Endothelial cell of umbilical vein (primary cell): ENCODE measurements around the gene CXCR4. TPM values are rescaled to one million over a fixed set of nuclear protein-coding genes. Genes with fewer than 3 reads are reported as not detected.

Source experiments
- BruUV-seq: library from RNA; stranded (reverse); fragments of 400-500 nt; replicated peaks from 2 replicates; lab custom pipeline; 2021; lab: Mats Ljungman, UMichigan
- CTCF ChIA-PET: fragments of 300-600, 350-600 bp; sonication (Branson Sonifier 250); formaldehyde crosslinking; loops from one replicate; lab custom pipeline; 2021; ENCODE audit warnings: antibody characterized with exemption, inconsistent platforms; lab: Charles Lee
- POLR2A ChIA-PET: fragments of 300-600, 350-600 bp; sonication (Branson Sonifier 250); formaldehyde crosslinking; loops from one replicate; lab custom pipeline; 2021; ENCODE audit warnings: antibody characterized with exemption, inconsistent platforms; lab: Charles Lee
- DNase-seq: peaks from one replicate; pipeline ENCODE4 v3.0.0-alpha.2; 2011; ENCODE audit warnings: low read depth, low spot score
- FAIRE-seq: peaks from 2 replicates; lab custom pipeline; 2011; peaks lifted over from hg19 to GRCh38; lab: Jason Lieb, UNC
- H2AFZ ChIP-seq: 2 replicates; pipeline ENCODE4 v1.6.0; 2012; ENCODE audit warnings: low read depth, low read length, control low read depth, inconsistent platforms
- H3K27ac ChIP-seq: 2 replicates; pipeline ENCODE4 v1.5.1; 2011; ENCODE audit warnings: low read depth, mild to moderate bottlenecking, control low read depth, low read length, moderate library complexity; ENCODE audit not compliant: insufficient read depth
- H3K27me3 ChIP-seq, 2 experiments: 2 replicates each; pipeline versions ENCODE4 v1.6.0 to v1.6.1; 2011; ENCODE audit warnings: low read length in 2 of 2, mixed read lengths in 1 of 2; ENCODE audit not compliant: control insufficient read depth in 2 of 2, insufficient read depth in 2 of 2
- H3K36me3 ChIP-seq, 2 experiments: 2 replicates in 1 of 2; 3 replicates in 1 of 2; pipeline ENCODE4 v1.5.1; 2011; ENCODE audit warnings: low read length in 2 of 2, mild to moderate bottlenecking in 1 of 2, moderate library complexity in 1 of 2; ENCODE audit not compliant: control insufficient read depth in 2 of 2, insufficient read depth in 2 of 2; ENCODE audit errors: extremely low read depth in 1 of 2
- H3K4me1 ChIP-seq: 3 replicates; pipeline ENCODE4 v1.5.1; 2011; ENCODE audit warnings: mild to moderate bottlenecking, low read length; ENCODE audit not compliant: control insufficient read depth, insufficient read depth; ENCODE audit errors: extremely low read depth
- H3K4me2 ChIP-seq: 2 replicates; pipeline ENCODE4 v1.6.1; 2011; ENCODE audit warnings: low read length, control low read depth, mixed read lengths; ENCODE audit not compliant: insufficient read depth
- H3K4me3 ChIP-seq, 3 experiments: fragments of 200-600 bp in 1 of 3; sonication (generic), shearing (Covaris generic) in 1 of 3; replicated peaks in 1 of 3; 2 replicates each; pipeline ENCODE4 v1.5.1; 2011 to 2016; ENCODE audit warnings: control low read depth in 3 of 3, low read length in 3 of 3, mild to moderate bottlenecking in 2 of 3, inconsistent platforms in 1 of 3, low read depth in 1 of 3, moderate library complexity in 1 of 3; ENCODE audit not compliant: insufficient read depth in 1 of 3
- H3K79me2 ChIP-seq: 2 replicates; pipeline ENCODE4 v1.6.0; 2012; ENCODE audit warnings: low read length, inconsistent platforms; ENCODE audit not compliant: control insufficient read depth, insufficient read depth
- H3K9ac ChIP-seq: replicated peaks from 2 replicates; pipeline ENCODE3; 2011; ENCODE audit warnings: low read length, control low read depth; ENCODE audit not compliant: insufficient read depth; ENCODE audit errors: extremely low read depth
- H3K9me1 ChIP-seq: replicated peaks from 3 replicates; pipeline ENCODE4 v1.6.0; 2011; ENCODE audit warnings: mild to moderate bottlenecking, low read length; ENCODE audit not compliant: control insufficient read depth, insufficient read depth; ENCODE audit errors: extremely low read depth
- H3K9me3 ChIP-seq: replicated peaks from 2 replicates; pipeline ENCODE4 v1.5.1; 2012; ENCODE audit warnings: low read length, inconsistent platforms; ENCODE audit not compliant: control insufficient read depth, insufficient read depth
- H4K20me1 ChIP-seq: replicated peaks from 2 replicates; pipeline ENCODE3; 2011; ENCODE audit warnings: mild to moderate bottlenecking, low read length; ENCODE audit not compliant: control insufficient read depth, insufficient read depth; ENCODE audit errors: extremely low read depth
- CTCF ChIP-seq, 2 donors: IDR thresholded peaks; 1 replicate in 1 of 2; 2 replicates in 1 of 2; pipeline ENCODE4 v1.5.1; 2011; ENCODE audit warnings: low read length in 2 of 2, mild to moderate bottlenecking in 2 of 2, moderate library complexity in 2 of 2, control low read depth in 1 of 2, inconsistent platforms in 1 of 2, low read depth in 1 of 2; ENCODE audit not compliant: insufficient read depth in 1 of 2; ENCODE audit errors: extremely low read depth in 1 of 2
- EZH2 ChIP-seq: IDR thresholded peaks from 2 replicates; pipeline ENCODE4 v1.6.1; 2012; ENCODE audit warnings: borderline replicate concordance, low read depth, mild to moderate bottlenecking, moderate library complexity, low read length, inconsistent platforms; ENCODE audit not compliant: severe bottlenecking
- FOS ChIP-seq: IDR thresholded peaks from 2 replicates; pipeline ENCODE4 v1.6.1; 2011; ENCODE audit warnings: mild to moderate bottlenecking, low read length, moderate library complexity, borderline replicate concordance; ENCODE audit not compliant: insufficient read depth
- GATA2 ChIP-seq: IDR thresholded peaks from 2 replicates; pipeline ENCODE4 v1.7.0; 2011; ENCODE audit warnings: low read depth, mild to moderate bottlenecking, moderate library complexity, mixed read lengths, low read length; ENCODE audit not compliant: insufficient read length, insufficient read depth
- JUN ChIP-seq: IDR thresholded peaks from 2 replicates; pipeline ENCODE4 v1.6.1; 2011; ENCODE audit warnings: borderline replicate concordance, low read depth; ENCODE audit not compliant: insufficient read length, insufficient read depth
- MYC ChIP-seq: IDR thresholded peaks from one replicate; pipeline ENCODE4 v1.6.1; 2011; ENCODE audit warnings: mild to moderate bottlenecking, low read depth, low read length
- POLR2AphosphoS5 ChIP-seq: IDR thresholded peaks from 2 replicates; pipeline ENCODE4 v1.6.1; 2012; ENCODE audit warnings: low read depth, mild to moderate bottlenecking, control low read depth, low read length, moderate library complexity; ENCODE audit not compliant: insufficient read depth
- dilution Hi-C: fragments of 300-500 bp; cut with MboI; formaldehyde crosslinking; loops from one replicate; pipeline ENCODE4 v1.15.0; 2019; ENCODE audit warnings: low sequenced_read_pairs; ENCODE audit not compliant: extremely low pct_ligation_motif_present
- intact Hi-C: fragments of 100-400 bp; cut with micrococcal nuclease; formaldehyde crosslinking; loops from one replicate; pipeline ENCODE4 v1.10.0; 2022
- polyA plus RNA-seq, 4 experiments: library from polyadenylated mRNA; depleted of rRNA in 3 of 4; stranded (reverse) in 3 of 4; unstranded in 1 of 4; fragments of >200 nt; gene quantifications; 2 replicates each; pipeline versions ENCODE4 v1.2.1 to v1.2.3, GENCODE V29; 2011 to 2012; ENCODE audit warnings: missing spikeins in 1 of 4
- total RNA-seq: library from RNA; stranded (reverse); gene quantifications from 2 replicates; pipeline ENCODE4 v1.2.3, GENCODE V29; 2021
- TF ChIP-seq, protein P1 (sequence below): IDR thresholded peaks from 2 replicates; pipeline ENCODE4 v1.6.1; 2011; ENCODE audit not compliant: insufficient read depth, insufficient read length

Gene CXCR4
- total and polyA plus RNA-seq, 2 donors (not counting 3 experiments of a cell fraction or from before 2014, with no cell fraction given): 42.2 to 52.4 TPM

DNA sequence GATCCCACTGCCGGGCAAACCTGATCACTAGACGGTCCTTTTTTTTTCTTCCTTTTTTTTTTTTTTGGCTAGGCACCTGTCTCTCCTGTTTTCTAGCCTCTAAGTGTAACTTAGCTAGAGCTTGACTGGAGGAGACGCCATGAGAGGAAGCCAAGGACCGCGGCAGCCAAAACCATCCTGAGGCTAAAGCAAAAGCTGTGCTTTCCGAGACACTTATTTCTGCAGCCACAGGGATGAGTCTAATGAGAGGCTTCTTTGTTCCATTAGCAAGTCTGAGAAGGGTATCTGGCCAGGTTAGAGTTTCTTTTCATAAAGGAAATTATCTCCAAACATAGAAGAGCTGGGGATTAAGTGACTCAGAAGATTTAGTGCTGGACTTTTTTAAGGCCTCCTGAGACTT is 7.3 kb upstream of the CXCR4 start:
- H3K27me3 ChIP-seq: peaks cover 42 to 67% of the 10 kb centered on the region in 2 experiments
- H3K36me3 ChIP-seq: no peaks in the 10 kb centered on the region
- H3K9me1 ChIP-seq: no peaks in the 10 kb centered on the region
- H3K4me3 ChIP-seq: no peak overlapping the region
- TF ChIP-seq POLR2AphosphoS5 (no peak), MYC (no peak), EZH2 (no peak), GATA2 (no peak), JUN (no peak), FOS (no peak)
- TF ChIP-seq, protein P1, sequence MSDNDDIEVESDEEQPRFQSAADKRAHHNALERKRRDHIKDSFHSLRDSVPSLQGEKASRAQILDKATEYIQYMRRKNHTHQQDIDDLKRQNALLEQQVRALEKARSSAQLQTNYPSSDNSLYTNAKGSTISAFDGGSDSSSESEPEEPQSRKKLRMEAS: no peak
- BruUV-seq: no TSS peak
- ChIA-PET CTCF (no interaction called here), POLR2A (no interaction called here)
- H3K9ac ChIP-seq: no peak overlapping the region
- no peaks in the 10 kb centered on the region for H4K20me1 ChIP-seq
- no peak overlapping the region for H2AFZ ChIP-seq
- dilution Hi-C loops (no loop called here), intact Hi-C loops (no loop called here)
- H3K27ac ChIP-seq: no peak overlapping the region
- no peaks in the 10 kb centered on the region for H3K79me2 ChIP-seq
- H3K9me3 ChIP-seq: no peaks in the 10 kb centered on the region
- H3K4me1 ChIP-seq: no peaks in the 10 kb centered on the region
- H3K4me2 ChIP-seq: no peak overlapping the region
- DNase-seq (no peak), FAIRE-seq (no peak)

- Histone ChIP-seq H3K9ac (no peak overlapping the region), H3K4me3 (no peak overlapping the region), H3K9me1 (no peaks in the 10 kb centered on the region), H2AFZ (no peak overlapping the region), H4K20me1 (no peaks in the 10 kb centered on the region), H3K27ac (no peak overlapping the region), H3K79me2 (no peaks in the 10 kb centered on the region), H3K4me2 (no peak overlapping the region), H3K9me3 (no peaks in the 10 kb centered on the region), H3K4me1 (no peaks in the 10 kb centered on the region), H3K27me3 (peaks cover 46 to 71% of the 10 kb centered on the region in 2 experiments), H3K36me3 (no peaks in the 10 kb centered on the region)
- dilution Hi-C loops: no loop called here
- POLR2A ChIA-PET: no interaction called here
- FAIRE-seq (no peak), DNase-seq (no peak)
- no peak for TF ChIP-seq POLR2AphosphoS5
- no peak for TF ChIP-seq GATA2
- no peak for TF ChIP-seq FOS
- no peak for TF ChIP-seq JUN
- no peak for TF ChIP-seq CTCF (IDR thresholded peaks at IDR 0.05; ENCODE audit: extremely low read depth in 1 of 2, insufficient read depth in 1 of 2, low read depth in 1 of 2, low read length in 2 of 2)
- no peak for TF ChIP-seq EZH2
- TF ChIP-seq, protein P1: no peak
- no peak for TF ChIP-seq MYC
- no TSS peak for BruUV-seq
- intact Hi-C loops: no loop called here
- CTCF ChIA-PET: no interaction called here
Measured at GRCh38 chr2:136124805-136125204, 6.9 kb upstream of the CXCR4 start.
